Measurements from ENCODE around the gene LPIN3.

DNA sequence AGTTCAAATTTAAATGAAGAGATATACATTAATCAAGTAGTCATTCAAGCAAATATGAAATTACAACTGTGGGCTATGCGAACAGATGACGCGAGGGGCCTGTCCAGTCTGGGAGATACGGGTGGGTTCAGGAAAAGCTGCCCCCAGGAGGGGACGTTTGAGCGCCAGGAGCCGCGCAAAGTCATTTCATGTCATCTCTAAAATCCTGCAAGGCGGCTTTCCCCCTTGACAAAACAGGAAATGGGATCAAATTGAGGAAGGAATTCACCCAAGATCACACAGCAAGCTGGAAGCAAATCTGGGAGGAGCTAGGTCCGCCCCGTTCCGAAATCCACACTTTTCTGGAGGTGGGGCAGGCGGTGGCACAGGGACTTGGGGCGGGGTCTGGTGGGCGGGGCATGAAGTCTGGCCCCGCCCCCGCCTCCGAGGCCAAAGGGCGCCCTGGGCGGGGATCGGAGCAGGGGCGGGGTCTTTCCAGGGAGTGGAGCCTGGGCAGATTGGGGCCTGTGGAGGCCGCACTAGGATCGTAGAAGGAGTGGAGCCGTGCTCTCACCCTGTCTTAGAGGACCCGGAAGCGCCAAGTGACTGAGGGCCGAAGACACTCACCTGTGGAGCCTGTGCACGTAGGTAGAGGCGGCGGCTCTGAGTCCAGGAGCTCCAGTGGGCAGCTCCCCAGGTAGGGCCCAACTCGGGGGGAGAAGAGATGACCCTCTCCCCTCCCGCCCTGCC lies at the start of gene LPIN3:
- TF ChIP-seq POLR2AphosphoS5 (IDR thresholded peaks at IDR 0.05; ENCODE audit: borderline replicate concordance, low read depth, low read length) (peak; percentile 53; the same call in 1 of the 2 replicates), EZH2 (IDR thresholded peaks at IDR 0.05) (no peak), FOXP2 (optimal IDR thresholded peaks at IDR 0.05; ENCODE audit: control extremely low read depth, extremely low read length, insufficient read depth) (no peak)

All from SK-N-MC (cell line).